Mammary epithelial cell (primary cell): ENCODE measurements around the gene NLGN1.

Experiments used
- EZH2 ChIP-seq: IDR thresholded peaks from 2 replicates; pipeline ENCODE4 v1.6.1; 2012; ENCODE audit warnings: low read length, inconsistent platforms, borderline replicate concordance
- TF ChIP-seq, protein P1 (sequence below), 2 donors: IDR thresholded peaks in 1 of 2; conservative IDR thresholded peaks in 1 of 2; 2 replicates each; pipeline ENCODE4 v1.5.1; 2011 to 2012; ENCODE audit warnings: inconsistent platforms in 2 of 2, low read length in 2 of 2, mild to moderate bottlenecking in 2 of 2, control low read depth in 1 of 2, low read depth in 1 of 2; ENCODE audit not compliant: insufficient read depth in 1 of 2; ENCODE audit errors: extremely low read depth in 1 of 2

- no peak for TF ChIP-seq EZH2
- TF ChIP-seq, protein P1, sequence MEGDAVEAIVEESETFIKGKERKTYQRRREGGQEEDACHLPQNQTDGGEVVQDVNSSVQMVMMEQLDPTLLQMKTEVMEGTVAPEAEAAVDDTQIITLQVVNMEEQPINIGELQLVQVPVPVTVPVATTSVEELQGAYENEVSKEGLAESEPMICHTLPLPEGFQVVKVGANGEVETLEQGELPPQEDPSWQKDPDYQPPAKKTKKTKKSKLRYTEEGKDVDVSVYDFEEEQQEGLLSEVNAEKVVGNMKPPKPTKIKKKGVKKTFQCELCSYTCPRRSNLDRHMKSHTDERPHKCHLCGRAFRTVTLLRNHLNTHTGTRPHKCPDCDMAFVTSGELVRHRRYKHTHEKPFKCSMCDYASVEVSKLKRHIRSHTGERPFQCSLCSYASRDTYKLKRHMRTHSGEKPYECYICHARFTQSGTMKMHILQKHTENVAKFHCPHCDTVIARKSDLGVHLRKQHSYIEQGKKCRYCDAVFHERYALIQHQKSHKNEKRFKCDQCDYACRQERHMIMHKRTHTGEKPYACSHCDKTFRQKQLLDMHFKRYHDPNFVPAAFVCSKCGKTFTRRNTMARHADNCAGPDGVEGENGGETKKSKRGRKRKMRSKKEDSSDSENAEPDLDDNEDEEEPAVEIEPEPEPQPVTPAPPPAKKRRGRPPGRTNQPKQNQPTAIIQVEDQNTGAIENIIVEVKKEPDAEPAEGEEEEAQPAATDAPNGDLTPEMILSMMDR (conservative IDR thresholded peaks at IDR 0.05 in 1 of 2, IDR thresholded peaks at IDR 0.05 in 1 of 2; ENCODE audit: extremely low read depth in 1 of 2, insufficient read depth in 1 of 2, low read depth in 1 of 2, low read length in 2 of 2) = no peak
Observed at GRCh38 chr3:174335910-174336309, 938.4 kb downstream of the NLGN1 start.
